PC-9 (cell line): Measurements from ENCODE around the gene BCKDHA. TPM values are rescaled to one million over a fixed set of nuclear protein-coding genes. Genes with fewer than 3 reads are reported as not detected.

Experiments used
- BruUV-seq: library from RNA; stranded (reverse); fragments of 400-500 nt; replicated peaks from 2 replicates; lab custom pipeline; 2021; lab: Mats Ljungman, UMichigan
- CTCF ChIA-PET: fragments of 300-600 bp; sonication (Branson Sonifier 250); formaldehyde crosslinking; loops from one replicate; lab custom pipeline; 2022; ENCODE audit warnings: antibody characterized with exemption; lab: Charles Lee
- POLR2A ChIA-PET: fragments of 300-600 bp; sonication (Branson Sonifier 250); formaldehyde crosslinking; loops from one replicate; lab custom pipeline; 2022; ENCODE audit warnings: antibody characterized with exemption; ENCODE audit not compliant: unreplicated experiment; lab: Charles Lee
- DNase-seq, 2 experiments: peaks; one replicate each; pipeline versions ENCODE4 v3.0.0 to v3.0.0-alpha.2; 2015 to 2022; ENCODE audit warnings: mixed read lengths in 1 of 2
- H2AFZ ChIP-seq: fragments of 200-600 bp; sonication (generic); 2 replicates; pipeline ENCODE4 v1.8.1; 2017; ENCODE audit warnings: antibody characterized with exemption
- H3F3A ChIP-seq: fragments of 200-600 bp; sonication (generic); 2 replicates; pipeline ENCODE4 v1.8.1; 2017; ENCODE audit warnings: antibody characterized with exemption, mild to moderate bottlenecking, low read depth; ENCODE audit not compliant: insufficient read depth
- H3K27ac ChIP-seq: fragments of 200-600 bp; sonication (generic); 2 replicates; pipeline ENCODE4 v1.6.1; 2016; ENCODE audit warnings: mixed run types
- H3K27me3 ChIP-seq: fragments of 200-600 bp; sonication (generic); 2 replicates; pipeline ENCODE4 v1.6.1; 2016; ENCODE audit warnings: low read depth, mixed run types; ENCODE audit not compliant: insufficient read depth
- H3K36me3 ChIP-seq: fragments of 200-600 bp; sonication (generic); 2 replicates; pipeline ENCODE4 v1.6.1; 2016; ENCODE audit warnings: low read depth, mixed run types
- H3K4me1 ChIP-seq: fragments of 200-600 bp; sonication (generic); replicated peaks from 2 replicates; pipeline ENCODE4 v1.6.1; 2016; ENCODE audit warnings: mixed run types; ENCODE audit not compliant: insufficient read depth
- H3K4me2 ChIP-seq: fragments of 200-600 bp; sonication (generic); 2 replicates; pipeline ENCODE4 v1.6.1; 2017; ENCODE audit warnings: mixed run types
- H3K4me3 ChIP-seq: fragments of 200-600 bp; sonication (generic); 2 replicates; pipeline ENCODE4 v1.6.1; 2016; ENCODE audit warnings: mixed run types
- H3K79me2 ChIP-seq: fragments of 200-600 bp; sonication (generic); 2 replicates; pipeline ENCODE4 v1.6.1; 2017; ENCODE audit warnings: low read depth, mixed run types
- H3K9me2 ChIP-seq: fragments of 200-600 bp; sonication (generic); 2 replicates; pipeline ENCODE4 v1.8.1; 2017; ENCODE audit warnings: mild to moderate bottlenecking; ENCODE audit not compliant: insufficient read depth
- H3K9me3 ChIP-seq: fragments of 200-600 bp; sonication (generic); 2 replicates; pipeline ENCODE4 v1.8.1; 2016; ENCODE audit warnings: low read depth; ENCODE audit not compliant: insufficient read depth
- H4K20me1 ChIP-seq: fragments of 200-600 bp; sonication (generic); 2 replicates; pipeline ENCODE4 v1.8.1; 2017; ENCODE audit not compliant: insufficient read depth
- EZH2 ChIP-seq: fragments of 200-600 bp; sonication (generic); IDR thresholded peaks from 2 replicates; pipeline ENCODE4 v1.8.0; 2017; ENCODE audit warnings: antibody characterized with exemption, low read depth
- intact Hi-C: fragments of 100-400 bp; cut with micrococcal nuclease; formaldehyde crosslinking; loops from one replicate; pipeline ENCODE4 v1.10.0; 2022; ENCODE audit not compliant: unreplicated experiment
- total RNA-seq: library from RNA; stranded (reverse); gene quantifications from 2 replicates; pipeline ENCODE4 v1.2.3, GENCODE V29; 2021
- TF ChIP-seq, protein P1 (sequence below): fragments of 200-600 bp; sonication (generic); conservative IDR thresholded peaks from 2 replicates; pipeline ENCODE4 v1.6.1; 2017; ENCODE audit warnings: mixed run types, antibody characterized with exemption, mild to moderate bottlenecking, moderate library complexity

BCKDHA gene
- total RNA-seq, 1 experiment from 2014 or later: 26.3 TPM

- CTCF ChIA-PET: no interaction called here
- intact Hi-C loops: no loop called here
- 0 out of 2 replicates have a peak, but pooled peaks cover 2% of the 10 kb centered on the region for H3K36me3 ChIP-seq
Observed at GRCh38 chr19:41415154-41415571, 17.5 kb downstream of the BCKDHA start.

DNA sequence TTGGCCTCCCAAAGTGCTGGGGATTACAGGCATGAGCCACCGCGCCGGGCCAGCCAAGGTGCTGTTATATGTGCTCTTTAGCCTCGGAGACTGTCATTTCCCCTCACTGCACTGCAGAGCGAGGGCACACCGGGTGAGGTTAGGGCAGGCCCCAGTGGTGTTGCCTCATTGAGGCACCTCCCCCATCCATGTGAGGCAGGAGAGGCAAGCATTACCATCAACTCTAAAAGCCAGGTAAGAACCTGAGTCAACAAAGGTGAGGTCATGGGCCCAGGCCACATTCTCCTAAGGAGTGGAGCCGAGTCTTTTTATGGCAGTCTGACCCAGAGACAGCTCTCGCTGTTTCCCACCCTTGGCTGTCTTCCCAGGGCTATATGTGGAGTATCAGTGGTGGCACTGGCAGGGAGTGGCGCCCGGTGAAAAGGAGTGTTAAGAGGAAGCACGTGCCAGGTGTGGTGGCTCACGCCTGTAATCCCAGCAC lies 18.6 kb downstream of the BCKDHA start:
- no peaks in the 10 kb centered on the region for H4K20me1 ChIP-seq
- H3K4me2 ChIP-seq: no peak overlapping the region
- ChIA-PET CTCF (interaction anchor here (0.7 kb wide), 1 partner anchor 580 kb away, joined by 4 read pairs; no protein-coding TSS in a partner anchor), POLR2A (no interaction called here)
- no peak overlapping the region for H3K4me3 ChIP-seq
- H3F3A ChIP-seq: no peaks in the 10 kb centered on the region
- H3K9me3 ChIP-seq: no peaks in the 10 kb centered on the region
- no peaks in the 10 kb centered on the region for H3K4me1 ChIP-seq
- no peak for DNase-seq
- TF ChIP-seq, protein P1, sequence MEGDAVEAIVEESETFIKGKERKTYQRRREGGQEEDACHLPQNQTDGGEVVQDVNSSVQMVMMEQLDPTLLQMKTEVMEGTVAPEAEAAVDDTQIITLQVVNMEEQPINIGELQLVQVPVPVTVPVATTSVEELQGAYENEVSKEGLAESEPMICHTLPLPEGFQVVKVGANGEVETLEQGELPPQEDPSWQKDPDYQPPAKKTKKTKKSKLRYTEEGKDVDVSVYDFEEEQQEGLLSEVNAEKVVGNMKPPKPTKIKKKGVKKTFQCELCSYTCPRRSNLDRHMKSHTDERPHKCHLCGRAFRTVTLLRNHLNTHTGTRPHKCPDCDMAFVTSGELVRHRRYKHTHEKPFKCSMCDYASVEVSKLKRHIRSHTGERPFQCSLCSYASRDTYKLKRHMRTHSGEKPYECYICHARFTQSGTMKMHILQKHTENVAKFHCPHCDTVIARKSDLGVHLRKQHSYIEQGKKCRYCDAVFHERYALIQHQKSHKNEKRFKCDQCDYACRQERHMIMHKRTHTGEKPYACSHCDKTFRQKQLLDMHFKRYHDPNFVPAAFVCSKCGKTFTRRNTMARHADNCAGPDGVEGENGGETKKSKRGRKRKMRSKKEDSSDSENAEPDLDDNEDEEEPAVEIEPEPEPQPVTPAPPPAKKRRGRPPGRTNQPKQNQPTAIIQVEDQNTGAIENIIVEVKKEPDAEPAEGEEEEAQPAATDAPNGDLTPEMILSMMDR: no peak
- no peak for TF ChIP-seq EZH2
- 0 out of 2 replicates have a peak, but pooled peaks cover 2% of the 10 kb centered on the region for H3K36me3 ChIP-seq
- no peak overlapping the region for H3K27ac ChIP-seq
- H3K9me2 ChIP-seq: no peaks in the 10 kb centered on the region
- no peaks in the 10 kb centered on the region for H3K79me2 ChIP-seq
- no TSS peak for BruUV-seq
- no peak overlapping the region for H2AFZ ChIP-seq
- intact Hi-C loops: no loop called here
- H3K27me3 ChIP-seq: no peaks in the 10 kb centered on the region

More at GRCh38 chr19:41415154-41415571, 17.5 kb downstream of the BCKDHA start:
- H3K27ac ChIP-seq: no peak overlapping the region
- no peaks in the 10 kb centered on the region for H3K79me2 ChIP-seq
- no peak for TF ChIP-seq EZH2
- TF ChIP-seq, protein P1: no peak
- no peaks in the 10 kb centered on the region for H3K9me2 ChIP-seq
- H3F3A ChIP-seq: no peaks in the 10 kb centered on the region
- H4K20me1 ChIP-seq: no peaks in the 10 kb centered on the region
- no peaks in the 10 kb centered on the region for H3K27me3 ChIP-seq
- DNase-seq: no peak
- no peaks in the 10 kb centered on the region for H3K9me3 ChIP-seq
- no peak overlapping the region for H3K4me3 ChIP-seq
- no TSS peak for BruUV-seq
- no peak overlapping the region for H2AFZ ChIP-seq
- no peaks in the 10 kb centered on the region for H3K4me1 ChIP-seq
- POLR2A ChIA-PET: no interaction called here
- H3K4me2 ChIP-seq: no peak overlapping the region

DNA sequence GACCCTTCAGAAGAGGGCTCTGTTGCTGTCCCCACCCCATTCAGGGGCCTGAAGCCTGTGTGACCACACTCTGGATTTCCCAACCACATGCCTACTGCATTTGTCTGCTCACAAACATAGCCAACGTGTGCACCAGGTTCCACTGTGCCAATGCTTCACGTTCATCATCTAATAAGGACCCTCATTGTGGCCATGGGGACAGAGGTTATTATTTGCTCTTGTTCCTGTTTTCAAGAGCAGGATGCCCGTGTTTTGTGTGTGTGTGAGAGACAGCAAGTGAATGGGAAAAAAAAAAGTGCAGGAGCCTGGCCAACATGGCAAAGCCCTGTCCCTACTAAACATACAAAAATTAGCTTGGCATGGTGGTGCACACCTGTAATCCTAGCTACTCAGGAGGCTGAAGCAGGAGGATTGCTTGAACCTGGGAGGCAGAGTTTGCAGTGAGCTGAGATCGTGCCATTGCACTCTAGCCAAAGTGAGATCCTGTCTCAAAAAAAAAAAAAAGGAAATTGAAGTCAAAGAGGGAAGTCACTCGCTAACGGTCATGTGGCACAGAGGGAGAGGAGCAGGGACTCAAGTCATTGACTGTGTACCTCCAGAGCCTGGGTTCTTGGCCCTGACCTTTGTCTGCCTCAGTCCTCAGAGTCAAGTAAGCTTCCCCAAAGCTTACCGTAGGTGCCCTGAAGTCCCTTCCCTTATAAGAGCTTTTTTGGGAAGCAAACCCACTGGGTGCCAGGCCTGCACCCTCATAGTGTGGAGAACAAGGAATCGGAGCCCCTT lies 22.7 kb downstream of the BCKDHA start:
- H3K27ac ChIP-seq: no peak overlapping the region
- ChIA-PET CTCF (no interaction called here), POLR2A (no interaction called here)
- DNase-seq: no peak
- TF ChIP-seq, protein P1: no peak
- TF ChIP-seq EZH2: no peak
- no peak overlapping the region for H2AFZ ChIP-seq
- H3F3A ChIP-seq: no peaks in the 10 kb centered on the region
- no peaks in the 10 kb centered on the region for H3K9me3 ChIP-seq
- H3K9me2 ChIP-seq: no peaks in the 10 kb centered on the region
- no peaks in the 10 kb centered on the region for H3K27me3 ChIP-seq
- 0 out of 2 replicates have a peak, but pooled peaks cover 2% of the 10 kb centered on the region for H3K36me3 ChIP-seq
- intact Hi-C loops: no loop called here
- H3K4me2 ChIP-seq: no peak overlapping the region
- no peak overlapping the region for H3K4me3 ChIP-seq
- H4K20me1 ChIP-seq: no peaks in the 10 kb centered on the region
- BruUV-seq: no TSS peak
- H3K79me2 ChIP-seq: no peaks in the 10 kb centered on the region
- H3K4me1 ChIP-seq: no peaks in the 10 kb centered on the region
